Measurements from ENCODE around the gene VMO1. TPM values are rescaled to one million over a fixed set of nuclear protein-coding genes. Genes with fewer than 3 reads are reported as not detected.

VMO1 gene, protein sequence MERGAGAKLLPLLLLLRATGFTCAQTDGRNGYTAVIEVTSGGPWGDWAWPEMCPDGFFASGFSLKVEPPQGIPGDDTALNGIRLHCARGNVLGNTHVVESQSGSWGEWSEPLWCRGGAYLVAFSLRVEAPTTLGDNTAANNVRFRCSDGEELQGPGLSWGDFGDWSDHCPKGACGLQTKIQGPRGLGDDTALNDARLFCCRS
- total RNA-seq: 0.18 TPM in 1 of 2 replicates, not detected in the other

DNA sequence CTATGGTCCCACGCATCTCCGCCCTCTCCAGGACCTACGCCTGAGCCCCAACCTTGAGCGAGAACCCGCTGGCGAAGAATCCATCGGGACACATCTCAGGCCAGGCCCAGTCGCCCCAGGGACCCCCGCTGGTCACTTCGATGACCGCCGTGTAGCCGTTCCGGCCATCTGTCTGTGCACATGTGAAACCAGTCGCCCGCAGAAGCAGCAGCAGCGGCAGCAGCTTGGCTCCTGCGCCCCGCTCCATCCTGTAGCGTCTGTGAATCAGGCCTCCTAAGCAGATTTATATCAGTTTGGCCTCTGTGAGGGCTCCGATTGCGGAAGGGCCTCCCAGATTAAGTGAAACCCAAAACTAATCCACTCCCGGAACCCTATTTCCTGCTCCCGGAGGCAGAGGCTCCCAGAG is at the start of gene VMO1:
VMO1 (minus strand) TSS at position 259 of the 406 bp plus-strand sequence; CDS start at position 247, 12 bp downstream.

DNA sequence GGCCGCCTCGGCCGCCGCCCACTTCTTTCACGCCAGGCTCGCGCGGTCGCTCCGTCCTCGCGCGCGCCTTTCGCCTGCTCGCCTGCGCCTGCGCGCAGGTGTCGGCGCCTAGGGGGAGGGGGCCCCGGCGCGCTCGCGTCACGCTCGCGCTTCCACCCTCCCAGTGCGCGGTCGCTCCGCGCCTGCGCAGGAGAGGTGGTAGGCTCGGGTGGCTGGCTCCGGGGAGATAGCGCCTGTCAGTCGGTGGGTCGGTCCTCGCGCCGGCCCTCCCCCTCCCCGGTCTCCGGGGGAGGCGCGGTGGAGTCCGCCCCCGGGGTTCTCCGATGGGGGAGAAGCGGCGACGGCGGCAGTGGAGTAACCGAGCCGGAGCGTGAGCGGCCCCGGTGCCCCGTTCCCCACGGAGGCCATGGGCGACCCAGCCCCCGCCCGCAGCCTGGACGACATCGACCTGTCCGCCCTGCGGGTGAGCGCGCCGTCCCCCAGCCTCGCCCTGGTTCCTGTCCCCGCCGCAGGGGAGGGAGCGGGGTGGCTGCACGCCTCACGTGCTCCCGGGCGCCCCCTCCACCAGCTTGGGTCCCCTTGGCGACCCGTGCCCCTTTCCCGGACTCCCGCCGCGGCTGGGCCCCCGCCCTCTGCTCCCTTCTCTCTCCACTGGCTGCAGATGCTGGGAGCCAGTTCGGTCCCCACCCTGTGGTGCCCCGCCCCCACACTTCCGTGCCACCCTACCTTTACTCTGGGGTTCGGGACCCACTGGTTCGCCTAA is 47.2 kb upstream of the VMO1 start, which contains the start of gene MINK1:
MINK1 (plus strand) TSS at position 163 of the 763 bp plus-strand sequence; CDS start at position 407, 244 bp downstream.

DNA sequence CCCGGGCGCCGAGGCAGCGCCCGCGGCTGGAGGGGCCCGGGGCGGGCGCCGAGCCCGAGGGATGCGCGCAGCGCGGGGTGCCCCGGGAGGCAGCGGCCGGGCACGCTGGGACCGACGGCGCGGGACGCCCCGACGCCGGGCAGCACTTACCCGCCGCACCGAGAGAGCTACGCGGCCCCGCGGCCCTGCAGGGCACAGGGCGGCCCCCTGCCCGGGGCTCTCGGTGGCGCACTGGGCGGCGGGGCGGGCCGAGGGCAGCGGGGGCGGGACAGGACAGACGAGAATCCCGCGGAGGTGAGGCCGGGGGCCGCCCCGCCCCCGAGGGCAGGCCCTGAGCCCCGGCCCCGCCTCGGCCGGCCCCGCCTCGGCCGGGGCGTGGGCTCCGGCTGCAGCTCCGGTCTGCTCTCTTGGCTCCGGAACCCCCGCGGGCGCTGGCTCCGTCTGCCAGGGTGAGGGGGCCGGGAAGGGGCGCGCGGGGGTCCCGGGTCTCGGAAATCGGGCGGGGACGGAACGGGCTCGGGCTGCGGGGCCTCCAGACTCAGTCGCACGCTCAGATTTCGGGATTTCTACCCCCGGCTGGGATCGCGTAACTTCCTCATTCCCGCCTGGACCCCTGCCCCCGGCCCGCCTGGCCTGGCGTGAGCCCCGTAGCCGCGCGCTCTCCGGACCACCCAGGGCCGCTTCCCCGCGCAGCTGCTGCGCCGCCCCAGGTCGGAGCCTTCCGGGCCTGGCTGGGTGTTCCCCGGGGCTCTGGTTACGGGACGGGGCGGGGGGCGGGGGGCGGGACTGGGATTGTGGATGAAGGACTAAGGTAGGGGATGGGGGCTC is 20.8 kb upstream of the VMO1 start, which contains the start of gene PLD2:
PLD2 (plus strand) TSS at position 376 of the 828 bp plus-strand sequence. CDS start 621 bp downstream, outside the sequence.

DNA sequence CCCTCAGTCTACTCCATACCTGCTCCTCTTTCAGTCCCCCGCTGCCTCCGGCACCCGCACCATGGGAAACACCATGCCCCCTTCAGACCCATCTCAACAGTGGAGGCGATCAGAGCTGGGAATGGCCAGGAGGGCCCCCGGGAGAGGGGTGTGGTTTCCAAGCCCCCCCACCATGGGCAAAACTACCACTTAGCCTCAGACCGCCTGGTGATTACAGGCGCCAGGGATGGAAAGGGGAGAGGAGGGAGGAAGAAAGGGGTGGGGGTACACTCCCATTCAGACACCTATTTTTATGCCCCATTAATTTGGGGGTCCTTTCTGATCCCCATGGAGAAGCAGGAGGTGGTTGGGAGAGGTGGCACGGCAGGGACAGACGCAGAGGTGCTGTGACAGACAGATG is 16.1 kb upstream of the VMO1 start, which contains the start of gene C17orf114:
C17orf114 (minus strand) TSS at position 101 of the 400 bp plus-strand sequence.

DNA sequence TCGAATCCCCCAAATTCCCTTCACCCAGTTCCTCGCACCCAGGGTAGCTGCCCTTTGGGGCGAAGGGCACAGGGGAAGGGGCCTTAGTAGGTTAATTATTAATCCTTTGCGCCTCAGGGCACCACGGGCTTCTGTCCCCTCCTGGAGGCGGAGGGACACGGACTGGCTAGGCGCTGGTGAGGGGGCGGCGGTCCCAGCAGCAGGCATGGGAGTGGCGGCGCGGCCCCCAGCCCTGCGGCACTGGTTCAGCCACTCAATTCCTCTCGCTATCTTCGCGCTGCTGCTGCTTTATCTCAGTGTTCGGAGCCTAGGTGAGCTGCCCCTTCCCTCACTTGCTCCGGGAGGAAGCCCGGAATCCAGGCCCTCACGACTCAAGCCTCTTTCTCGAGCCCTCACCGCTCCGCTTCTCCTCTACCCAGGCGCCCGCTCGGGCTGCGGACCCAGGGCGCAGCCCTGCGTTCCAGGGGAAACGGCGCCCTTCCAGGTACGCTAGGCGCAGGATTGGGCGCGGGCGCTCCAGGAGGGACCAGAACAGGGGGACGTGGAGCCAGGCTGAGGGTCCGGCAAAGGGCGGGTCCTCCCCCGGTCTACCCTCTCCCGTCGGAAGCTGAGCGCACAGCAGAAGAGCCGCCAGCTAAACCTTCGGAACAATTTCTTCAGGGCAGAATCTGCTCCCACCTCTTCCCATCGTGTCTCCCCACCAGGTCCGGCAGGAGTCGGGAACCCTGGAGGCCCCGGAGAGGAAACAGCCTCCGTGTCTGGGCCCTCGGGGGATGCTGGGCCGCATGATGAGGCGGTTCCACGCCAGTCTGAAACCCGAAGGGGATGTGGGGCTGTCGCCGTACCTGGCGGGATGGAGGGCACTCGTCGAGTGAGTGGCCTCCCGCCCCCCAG is 2.9 kb upstream of the VMO1 start, which contains the start of gene GLTPD2:
GLTPD2 (plus strand) TSS at position 158 of the 894 bp plus-strand sequence; CDS start at position 206, 48 bp downstream.

DNA sequence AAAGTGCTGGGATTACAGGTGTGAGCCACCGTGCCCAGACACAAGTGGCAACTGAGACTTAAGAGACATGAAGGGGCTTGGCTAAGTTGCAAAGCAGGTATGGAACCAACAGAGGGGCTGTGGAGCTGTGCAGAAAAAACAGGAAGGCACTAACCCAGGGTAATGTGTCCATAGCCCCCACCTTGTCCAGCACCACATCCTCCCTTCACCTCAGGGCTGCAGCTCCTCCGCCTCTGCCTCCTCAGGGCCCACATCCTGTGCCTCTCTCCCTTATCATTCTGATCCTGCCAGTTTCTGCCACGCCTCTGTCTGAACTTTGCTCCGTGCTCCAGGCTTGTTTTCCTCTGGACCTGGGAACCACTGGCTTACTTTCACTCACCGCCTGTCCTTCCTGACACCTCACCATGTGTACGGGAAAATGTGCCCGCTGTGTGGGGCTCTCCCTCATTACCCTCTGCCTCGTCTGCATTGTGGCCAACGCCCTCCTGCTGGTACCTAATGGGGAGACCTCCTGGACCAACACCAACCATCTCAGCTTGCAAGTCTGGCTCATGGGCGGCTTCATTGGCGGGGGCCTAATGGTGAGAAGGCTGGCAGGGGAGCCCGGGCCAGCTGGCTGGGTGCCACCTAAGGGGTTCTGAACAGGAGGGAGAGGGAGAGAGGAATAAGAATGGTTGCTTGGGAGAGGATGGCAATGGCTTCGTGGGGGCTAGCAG is 14.5 kb downstream of the VMO1 start, which contains the start of gene TM4SF5:
TM4SF5 (plus strand) TSS at position 368 of the 716 bp plus-strand sequence; CDS start at position 405, 37 bp downstream.

DNA sequence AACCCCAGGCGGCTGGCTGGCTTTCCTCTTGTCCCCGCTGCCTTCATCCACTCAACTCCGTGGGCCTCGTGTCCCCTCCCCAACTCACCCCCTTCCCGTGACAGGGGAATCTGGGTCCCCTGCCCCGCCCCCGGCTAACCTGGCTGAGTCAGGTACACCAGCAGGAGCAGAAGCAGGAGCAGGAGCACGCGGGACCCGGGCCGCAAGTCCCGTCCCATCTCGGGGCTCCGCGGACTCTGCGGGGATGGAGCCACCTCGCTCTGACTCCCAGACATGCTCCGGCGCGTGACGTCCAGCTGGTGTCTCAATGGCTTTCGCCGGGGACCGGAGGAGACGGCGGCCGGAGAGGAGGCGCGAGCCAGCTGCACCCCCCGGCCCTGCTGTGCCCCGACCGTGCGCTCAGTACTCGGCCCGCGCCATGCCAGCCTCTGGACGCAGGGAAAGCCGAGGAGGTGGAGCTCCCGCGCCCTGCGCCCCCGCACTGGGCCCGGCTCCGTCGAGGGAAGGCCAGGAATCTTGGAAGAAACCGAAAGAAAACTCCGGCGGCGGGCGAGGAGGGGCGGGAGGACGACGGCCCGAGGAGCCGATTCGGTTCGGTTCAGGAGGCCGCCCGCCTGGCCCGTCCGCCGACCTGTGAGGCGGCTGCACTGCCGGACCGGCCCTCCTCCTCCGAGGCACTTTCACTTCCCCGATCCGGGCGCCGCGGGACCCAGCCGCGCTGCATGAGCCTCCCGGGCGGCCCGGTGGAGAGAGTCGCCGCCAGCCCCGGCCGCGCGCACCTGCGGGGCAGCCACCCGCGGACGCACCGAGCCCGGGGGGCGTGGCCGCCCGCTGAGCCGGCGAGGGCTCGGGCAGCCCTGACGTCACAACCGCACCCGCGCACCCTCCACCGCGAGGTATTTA is 46.8 kb downstream of the VMO1 start, which contains the start of the genes CXCL16 and ZMYND15:
CXCL16 (minus strand) TSS at position 807 of the 903 bp plus-strand sequence; CDS start at position 218, 589 bp downstream.
ZMYND15 (plus strand) TSS at position 712 of the 903 bp plus-strand sequence. CDS start 716 bp downstream, outside the sequence.

Other genes with a start within 250 kb of the VMO1 start
- gene MYBBP1A, start 231.0 kb downstream of the VMO1 start, total RNA-seq: 63.2 and 72.3 TPM in 2 replicates
- gene GGT6, start 225.8 kb downstream of the VMO1 start, total RNA-seq: not detected in 2 replicates
- not detected in 2 replicates for gene SMTNL2, start 201.8 kb downstream of the VMO1 start, total RNA-seq
- gene ALOX15, start 144.7 kb downstream of the VMO1 start, total RNA-seq: not detected in 2 replicates
- 18.3 and 31.6 TPM in 2 replicates for gene PELP1, start 82.2 kb downstream of the VMO1 start, total RNA-seq
- gene ARRB2, start 75.7 kb downstream of the VMO1 start, total RNA-seq: 3.9 and 4.3 TPM in 2 replicates
- gene MED11, start 54.9 kb downstream of the VMO1 start, total RNA-seq: 8.4 and 17.5 TPM in 2 replicates
- 0.16 TPM in 1 of 2 replicates, not detected in the other for gene ZMYND15, start 46.5 kb downstream of the VMO1 start, total RNA-seq
- gene CXCL16, start 46.4 kb downstream of the VMO1 start, total RNA-seq: 1.6 and 6.8 TPM in 2 replicates
- not detected in 2 replicates for gene TM4SF5, start 14.5 kb downstream of the VMO1 start, total RNA-seq
- not detected in 2 replicates for gene GLTPD2, start 2.6 kb upstream of the VMO1 start, total RNA-seq
- 159 and 177 TPM in 2 replicates for gene PSMB6, start 9.8 kb upstream of the VMO1 start, total RNA-seq
- 13.9 and 19.5 TPM in 2 replicates for gene PLD2, start 20.8 kb upstream of the VMO1 start, total RNA-seq
- 23.8 TPM in 2 replicates for gene MINK1, start 47.0 kb upstream of the VMO1 start, total RNA-seq
- gene C17orf107, start 113.2 kb upstream of the VMO1 start, total RNA-seq: 4.9 and 8.9 TPM in 2 replicates
- gene CHRNE, start 116.7 kb upstream of the VMO1 start, total RNA-seq: 0.72 and 0.81 TPM in 2 replicates
- gene GP1BA, start 145.9 kb upstream of the VMO1 start, total RNA-seq: not detected in 2 replicates
- 37.5 and 40.3 TPM in 2 replicates for gene SLC25A11, start 153.7 kb upstream of the VMO1 start, total RNA-seq
- gene RNF167, start 153.9 kb upstream of the VMO1 start, total RNA-seq: 53.0 and 53.6 TPM in 2 replicates
- 672 and 1,023 TPM in 2 replicates for gene PFN1, start 162.2 kb upstream of the VMO1 start, total RNA-seq
- 1.3 TPM in 1 of 2 replicates, not detected in the other for gene ENO3, start 164.8 kb upstream of the VMO1 start, total RNA-seq
- 43.7 and 50.1 TPM in 2 replicates for gene SPAG7, start 181.5 kb upstream of the VMO1 start, total RNA-seq
- 17.5 and 21.7 TPM in 2 replicates for gene CAMTA2, start 201.3 kb upstream of the VMO1 start, total RNA-seq
- 0.54 TPM in 1 of 2 replicates, not detected in the other for gene INCA1, start 211.2 kb upstream of the VMO1 start, total RNA-seq
- gene KIF1C, start 211.6 kb upstream of the VMO1 start, total RNA-seq: 57.9 and 62.5 TPM in 2 replicates
- 0.18 TPM in 1 of 2 replicates, not detected in the other for gene SLC52A1, start 249.1 kb upstream of the VMO1 start, total RNA-seq